ENCODE measurements around the gene NAP1L4.

- TF ChIP-seq GATA2 (IDR thresholded peaks at IDR 0.05; ENCODE audit: low read depth, low read length) (no peak), GATA3 (IDR thresholded peaks at IDR 0.05; ENCODE audit: low read depth, low read length) (no peak)
These were observed 11.0 kb downstream of the NAP1L4 start for GRCh38 chr11:2981130-2981529.
